GM04504 (cell line): ENCODE measurements around the gene ROPN1B.

Experiments used
- DNase-seq: peaks from one replicate; pipeline ENCODE4 v3.0.0-alpha.2; 2012; ENCODE audit warnings: low read depth

Gene ROPN1B

GRCh38 chr3:126005951-126006350 is 37.0 kb downstream of the ROPN1B start:
- DNase-seq, result peak; percentile 53

DNA sequence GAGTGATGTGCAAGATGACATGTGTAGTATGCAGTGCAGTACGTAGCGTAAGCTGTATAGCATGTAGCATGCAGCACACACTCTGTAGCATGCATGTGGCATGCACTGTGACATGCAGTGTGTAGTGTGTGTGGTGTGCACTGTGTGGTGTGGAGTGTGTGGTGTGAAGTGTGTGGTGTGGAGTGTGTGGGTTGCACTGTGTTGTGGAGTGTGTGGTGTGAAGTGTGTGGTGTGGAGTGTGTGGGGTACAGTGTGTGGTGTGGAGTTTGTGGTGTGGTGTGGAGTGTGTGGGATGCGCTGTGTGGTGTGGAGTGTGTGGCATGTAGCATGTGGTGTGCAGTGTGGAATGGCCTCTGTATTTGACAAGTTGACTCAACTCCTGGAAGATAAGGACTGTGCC is 39.2 kb downstream of the ROPN1B start:
- no peak for DNase-seq

DNA sequence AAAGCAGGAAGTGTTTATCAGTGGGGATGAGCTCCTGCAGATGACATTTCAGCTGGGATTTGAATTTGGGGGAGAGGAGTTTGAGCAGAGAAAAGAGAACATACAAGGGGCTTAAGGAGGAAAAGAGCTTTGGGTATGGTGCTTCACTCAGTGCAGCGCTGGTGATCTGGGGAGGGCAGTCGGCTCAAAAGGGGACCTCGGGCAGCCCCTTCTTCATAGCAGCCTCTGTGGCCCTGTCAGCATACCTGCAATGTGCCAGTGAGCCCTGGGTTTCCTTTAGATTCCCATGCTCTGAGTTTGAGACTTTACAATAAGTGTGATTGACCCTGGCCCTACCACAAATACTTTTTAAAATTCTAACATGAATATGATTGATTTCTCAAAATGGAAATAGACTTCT is 40.2 kb downstream of the ROPN1B start:
- no peak for DNase-seq

DNA sequence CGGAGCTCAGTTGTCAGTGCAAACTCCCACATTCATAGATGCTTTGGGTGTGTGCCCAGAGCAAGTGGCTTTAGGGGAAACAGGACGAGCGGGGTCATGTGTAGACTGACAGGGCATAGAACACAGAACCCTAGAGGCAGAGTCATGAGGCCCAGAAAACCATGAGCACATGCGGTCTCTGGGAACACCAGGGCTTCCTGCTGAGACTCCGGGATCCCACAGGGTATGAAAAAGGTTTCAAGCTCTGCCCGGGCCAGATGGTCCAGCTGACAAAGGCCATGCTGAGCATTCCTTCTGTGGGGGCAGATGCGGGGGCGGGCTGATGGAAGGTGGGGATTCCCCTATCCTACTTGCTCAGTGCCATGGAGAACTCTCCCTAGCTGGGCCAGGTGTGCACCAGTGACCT is 44.8 kb downstream of the ROPN1B start:
- no peak for DNase-seq

GRCh38 chr3:126014252-126014651 is 45.3 kb downstream of the ROPN1B start:
- peak; percentile 58 for DNase-seq

GRCh38 chr3:126015075-126015474 is 46.1 kb downstream of the ROPN1B start:
- DNase-seq, result no peak

DNA sequence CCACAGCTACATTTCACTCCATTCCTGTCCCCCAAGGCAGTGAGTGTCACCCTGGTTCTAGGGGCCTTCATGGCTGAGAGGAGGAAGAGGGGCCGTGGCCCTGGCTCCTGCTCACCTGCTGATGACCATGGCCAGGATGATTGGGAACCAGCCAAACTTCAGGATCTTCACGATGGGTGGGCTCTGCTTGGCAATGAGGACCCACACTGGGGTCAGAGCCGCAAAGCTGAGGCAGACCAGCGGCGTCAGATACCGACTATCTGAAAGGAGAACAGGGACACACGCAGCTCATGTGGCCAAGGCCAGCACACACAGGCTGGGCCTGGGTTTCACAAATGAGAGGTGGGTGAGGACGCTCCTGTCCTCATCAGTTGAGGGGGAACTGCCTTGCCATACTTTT is 47.6 kb downstream of the ROPN1B start:
- no peak for DNase-seq

GRCh38 chr3:126017362-126017761 is 48.4 kb downstream of the ROPN1B start:
- DNase-seq, result no peak

DNA sequence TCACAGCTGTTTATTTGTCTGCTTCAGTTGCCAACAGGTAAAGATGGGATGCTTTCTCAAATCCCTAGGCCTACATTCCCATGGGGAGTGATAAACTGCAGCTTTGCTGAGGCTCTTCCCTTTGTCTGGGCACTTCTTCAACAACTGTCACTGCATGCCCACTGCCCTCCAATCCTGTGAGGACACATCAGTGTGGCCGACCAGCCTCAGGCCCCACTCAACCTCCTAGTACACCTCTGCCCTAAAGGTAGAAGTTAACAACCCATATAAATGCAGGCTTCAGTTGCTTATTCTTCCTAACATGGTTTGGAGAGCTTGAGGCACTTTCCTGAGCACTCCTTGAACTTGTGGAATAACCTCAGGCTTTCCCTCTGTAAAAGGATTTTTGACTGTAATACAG is 49.6 kb downstream of the ROPN1B start:
- DNase-seq, result no peak

DNA sequence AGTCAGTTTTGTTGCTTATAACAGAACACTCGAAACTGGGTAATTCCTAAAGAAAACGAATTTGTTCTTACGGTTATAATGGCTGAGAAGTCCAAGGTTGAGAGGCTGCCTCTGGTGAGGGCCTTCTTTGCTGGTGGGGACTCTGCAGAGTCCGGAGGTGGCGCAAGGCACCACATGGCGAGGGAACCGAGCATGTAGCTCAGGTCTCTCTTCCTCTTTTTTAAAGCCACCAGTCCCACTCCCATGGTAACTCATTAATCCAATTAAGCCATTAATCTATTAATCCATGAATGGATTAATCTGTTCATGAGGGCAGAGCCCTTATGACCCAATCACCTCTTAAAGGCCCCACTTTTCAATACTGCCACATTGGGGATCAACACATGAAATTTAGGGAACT is 50.0 kb downstream of the ROPN1B start:
- DNase-seq, result no peak

DNA sequence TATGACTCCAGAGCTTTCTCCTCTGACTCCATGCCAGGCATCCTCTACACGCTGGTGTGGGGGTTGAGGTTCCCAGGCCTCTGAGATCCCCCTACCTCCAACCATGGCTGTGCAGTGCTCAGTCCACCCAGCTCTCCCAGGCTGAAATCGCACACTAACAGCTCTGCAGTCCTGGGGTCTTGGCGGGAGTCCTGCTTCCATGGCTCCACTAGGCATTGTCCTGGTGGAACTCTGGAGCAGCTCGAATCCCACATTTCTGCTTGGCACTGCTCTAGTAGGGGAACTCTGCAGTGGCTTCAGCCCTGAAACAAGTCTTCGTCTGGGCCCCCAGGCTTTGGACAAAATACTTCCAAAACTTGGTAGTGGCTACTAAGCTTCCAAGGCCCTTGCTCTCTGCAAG is 50.7 kb downstream of the ROPN1B start:
- no peak for DNase-seq

DNA sequence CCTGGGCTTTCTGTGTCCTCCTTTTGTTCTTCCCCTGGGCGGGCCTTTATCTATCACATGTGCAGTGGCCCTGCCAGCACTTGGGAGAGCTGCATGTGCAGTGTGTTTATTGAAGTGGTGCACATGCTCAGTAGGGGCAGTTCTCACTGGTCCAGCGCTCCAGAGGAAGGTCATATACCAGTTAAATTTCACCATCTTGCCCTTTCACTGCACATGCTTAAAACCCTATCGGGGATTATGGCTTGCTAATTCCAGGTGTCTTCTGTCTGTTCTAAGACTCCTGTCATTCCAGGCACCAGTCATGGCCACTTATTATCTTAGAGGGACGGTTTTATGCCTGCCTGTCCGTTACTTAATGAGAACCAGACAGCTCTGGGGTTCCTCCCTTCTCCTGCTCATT is 52.2 kb downstream of the ROPN1B start:
- DNase-seq, result no peak

DNA sequence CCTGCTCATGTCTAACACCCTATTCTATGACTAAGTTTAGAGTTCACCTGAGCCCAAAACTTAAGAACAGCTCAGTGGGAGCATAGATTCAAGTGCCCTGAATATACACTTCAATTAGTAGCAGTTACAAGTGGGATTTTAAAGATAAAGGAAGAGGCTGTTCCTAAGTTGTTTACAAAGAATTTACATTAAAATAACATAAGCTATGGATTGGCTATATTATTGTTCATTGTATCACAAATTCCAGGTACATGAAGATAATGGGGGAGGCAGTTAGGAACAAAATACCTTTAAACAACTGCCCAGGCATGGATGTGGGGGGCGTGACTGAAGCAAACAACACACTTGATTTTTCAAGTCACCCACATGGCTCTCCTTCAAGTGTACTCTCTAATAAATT is 52.7 kb downstream of the ROPN1B start:
- DNase-seq, result no peak

DNA sequence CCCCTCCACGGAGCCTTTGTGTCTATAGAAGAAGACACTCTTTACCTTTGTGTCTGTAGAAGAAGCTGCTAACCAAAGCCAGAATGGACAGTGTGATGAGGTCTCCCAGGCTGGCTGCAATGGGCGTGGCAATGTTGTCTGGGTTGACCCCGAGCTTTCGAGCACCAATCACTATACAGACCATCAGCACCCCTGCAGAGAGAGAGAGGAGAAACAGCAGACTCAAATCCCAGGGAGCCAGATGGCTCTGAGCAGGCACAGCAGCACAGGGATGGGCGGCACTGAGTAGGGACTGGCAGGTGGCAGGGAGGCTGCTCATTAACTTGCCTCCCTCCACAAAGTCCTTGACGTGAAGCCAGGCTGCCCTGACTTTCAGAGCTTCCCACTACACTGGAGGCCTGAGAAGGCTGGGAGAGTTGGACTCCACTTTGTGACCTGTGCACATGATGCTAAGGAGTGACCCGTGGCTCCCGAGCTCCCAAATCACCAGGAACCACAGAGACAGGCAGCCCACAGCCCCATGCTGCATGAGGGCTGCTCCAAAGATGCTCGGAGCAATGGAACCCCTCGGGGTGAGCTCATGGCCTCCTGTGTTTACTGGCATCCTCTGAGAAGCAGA is 53.9 kb downstream of the ROPN1B start:
- no peak for DNase-seq

GRCh38 chr3:126023390-126023789 is 54.4 kb downstream of the ROPN1B start:
- no peak for DNase-seq

- no peak for DNase-seq
Observed at GRCh38 chr3:126024049-126024854, 55.3 kb downstream of the ROPN1B start.

DNA sequence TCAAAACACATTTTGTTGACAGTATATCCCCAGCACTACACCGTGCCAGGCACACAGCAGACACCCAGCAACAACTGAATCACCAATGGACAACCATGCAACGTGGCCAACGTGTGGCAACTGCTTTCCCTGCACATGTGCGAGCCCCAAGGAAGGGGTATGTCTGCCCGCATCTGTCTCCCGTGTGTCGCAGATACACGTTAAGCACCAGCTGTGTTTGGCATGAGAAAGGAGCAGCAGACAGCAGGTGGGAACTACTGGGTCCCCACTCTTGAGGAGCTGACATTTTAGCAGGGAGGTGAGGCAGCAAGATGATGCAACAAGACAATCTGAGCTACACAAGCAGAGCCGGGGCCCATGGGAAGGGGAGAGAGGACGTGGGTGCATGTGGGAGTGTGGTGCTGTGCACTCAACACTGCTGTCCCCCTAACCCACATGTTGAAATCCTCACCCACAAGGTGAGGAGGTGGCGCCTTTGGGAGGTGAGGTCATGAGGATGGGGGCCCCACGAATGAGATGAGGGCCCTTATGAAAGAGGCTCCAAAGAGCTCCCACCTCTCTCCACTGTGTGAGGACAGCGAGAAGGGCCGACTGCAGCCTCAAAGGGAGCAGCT is 56.2 kb downstream of the ROPN1B start:
- no peak for DNase-seq

DNA sequence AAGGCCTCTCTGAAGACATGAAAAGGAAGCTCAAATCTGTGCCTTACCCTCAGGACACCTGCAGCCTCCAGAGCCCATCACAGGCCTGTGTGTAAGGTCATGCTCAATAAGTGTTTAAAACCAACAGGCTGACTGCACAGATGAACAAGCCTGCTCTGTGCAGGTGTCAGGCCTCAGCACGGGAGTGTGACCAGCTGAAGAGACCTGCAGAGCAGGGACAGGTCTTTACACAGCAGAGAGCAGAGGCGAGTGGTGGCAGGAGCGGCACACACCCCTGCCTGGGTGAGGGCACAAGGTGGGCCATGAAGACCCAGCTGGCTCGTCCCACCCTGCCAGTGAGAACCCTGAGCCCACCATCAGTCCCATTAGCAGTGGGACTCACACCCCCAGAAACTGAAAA is 56.9 kb downstream of the ROPN1B start:
- no peak for DNase-seq

DNA sequence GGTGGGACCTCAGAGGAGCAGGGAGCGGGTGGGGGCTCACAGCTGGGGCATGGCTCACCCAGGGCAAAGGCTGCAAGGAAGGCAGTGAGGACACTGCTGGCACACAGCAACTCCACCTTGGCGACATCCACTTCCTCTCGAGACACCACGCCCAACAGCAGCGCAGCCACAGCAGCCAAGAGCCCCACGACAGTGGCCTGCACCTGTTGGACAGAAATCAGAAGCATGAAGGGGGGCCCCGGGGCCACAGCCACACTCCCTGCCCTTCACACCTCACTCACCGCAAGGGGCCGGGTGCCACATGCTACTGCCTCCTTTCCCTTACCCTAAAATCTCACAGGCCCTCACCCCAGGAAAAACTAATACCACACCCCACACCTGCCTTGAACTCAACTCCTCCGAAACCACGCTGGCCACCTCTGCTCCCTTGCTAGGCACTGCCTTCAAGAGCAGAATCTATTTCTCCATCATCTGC is 57.3 kb downstream of the ROPN1B start:
- no peak for DNase-seq

GRCh38 chr3:126026761-126027160 is 57.8 kb downstream of the ROPN1B start:
- no peak for DNase-seq

DNA sequence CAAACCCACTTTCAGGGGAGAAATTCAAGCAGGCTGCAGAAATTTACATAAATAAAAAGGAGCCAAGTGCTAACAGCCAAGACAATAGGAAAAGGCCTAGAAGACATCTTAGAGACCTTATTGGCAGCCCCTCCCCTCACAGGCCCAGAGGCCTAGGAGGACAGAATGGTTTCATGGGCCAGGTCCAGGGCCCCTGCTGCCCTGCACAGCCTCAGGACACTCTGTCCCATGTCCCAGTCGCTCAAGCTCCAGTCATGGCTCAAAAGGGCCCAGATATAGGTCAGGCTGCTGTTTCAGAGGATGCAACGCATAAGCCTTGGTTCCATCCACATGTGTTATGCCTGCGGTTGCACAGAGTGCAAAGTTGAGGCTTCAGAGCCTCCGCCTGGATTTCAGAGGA is 59.1 kb downstream of the ROPN1B start:
- DNase-seq, result no peak

- DNase-seq, result no peak
Observed at GRCh38 chr3:126029241-126029640, 60.3 kb downstream of the ROPN1B start.

GRCh38 chr3:126030455-126030854 is 61.5 kb downstream of the ROPN1B start:
- no peak for DNase-seq
